HG02610 (cell line): Measurements from ENCODE around the gene PRODH2.

Experiments used
- ATAC-seq: cut with Tn5 transposase; IDR thresholded peaks from one replicate; pipeline ENCODE4 v1.9.1; 2021; ENCODE audit warnings: mild to moderate bottlenecking, moderate library complexity; ENCODE audit not compliant: unreplicated experiment

The PRODH2 gene, protein sequence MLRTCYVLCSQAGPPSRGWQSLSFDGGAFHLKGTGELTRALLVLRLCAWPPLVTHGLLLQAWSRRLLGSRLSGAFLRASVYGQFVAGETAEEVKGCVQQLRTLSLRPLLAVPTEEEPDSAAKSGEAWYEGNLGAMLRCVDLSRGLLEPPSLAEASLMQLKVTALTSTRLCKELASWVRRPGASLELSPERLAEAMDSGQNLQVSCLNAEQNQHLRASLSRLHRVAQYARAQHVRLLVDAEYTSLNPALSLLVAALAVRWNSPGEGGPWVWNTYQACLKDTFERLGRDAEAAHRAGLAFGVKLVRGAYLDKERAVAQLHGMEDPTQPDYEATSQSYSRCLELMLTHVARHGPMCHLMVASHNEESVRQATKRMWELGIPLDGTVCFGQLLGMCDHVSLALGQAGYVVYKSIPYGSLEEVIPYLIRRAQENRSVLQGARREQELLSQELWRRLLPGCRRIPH

GRCh38 chr19:35812220-35813042, at the start of gene PRODH2:
Gene PRODH2 (minus strand): TSS chr19:35812845. CDS start chr19:35812805, 40 bp downstream.
- ATAC-seq: no peak

- ATAC-seq: no peak
These were observed 49.1 kb upstream of the PRODH2 start for GRCh38 chr19:35861640-35862160.

- no peak for ATAC-seq
These were observed 48.4 kb upstream of the PRODH2 start for GRCh38 chr19:35860818-35861639.

DNA sequence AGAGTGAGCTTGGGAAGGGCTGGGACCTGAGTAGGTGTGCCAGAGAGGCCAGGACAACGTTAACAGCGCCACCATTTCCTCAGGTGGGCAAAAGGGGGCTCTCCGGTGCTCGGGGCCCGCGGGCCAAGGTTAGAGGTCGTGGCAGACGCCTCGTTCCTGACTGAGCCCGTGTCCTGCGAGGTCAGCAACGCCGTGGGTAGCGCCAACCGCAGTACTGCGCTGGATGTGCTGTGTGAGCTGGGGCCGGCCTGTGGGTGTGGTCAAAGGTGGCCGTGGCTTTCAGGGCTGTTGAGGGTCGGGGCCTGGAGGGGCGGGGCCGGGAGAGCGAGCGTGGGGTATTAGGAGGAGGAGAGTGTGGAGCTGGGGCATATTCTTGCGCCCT, 47.8 kb upstream of the PRODH2 start:
- ATAC-seq: no peak

DNA sequence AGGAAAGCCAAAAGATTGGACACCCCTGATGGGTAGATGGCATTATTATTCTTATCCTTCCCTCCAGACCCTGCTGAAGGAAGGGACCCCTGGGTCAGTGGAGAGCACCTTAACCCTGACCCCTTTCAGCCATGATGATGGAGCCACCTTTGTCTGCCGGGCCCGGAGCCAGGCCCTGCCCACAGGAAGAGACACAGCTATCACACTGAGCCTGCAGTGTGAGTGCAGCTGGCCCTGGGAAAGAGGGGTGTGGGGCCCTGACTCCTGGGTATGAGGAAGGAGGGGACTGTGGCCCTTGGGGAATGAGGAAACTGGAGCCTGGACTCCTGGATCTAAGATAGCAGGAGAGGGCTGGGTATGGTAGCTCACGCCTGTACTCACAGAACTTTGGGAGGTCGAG, 46.8 kb upstream of the PRODH2 start:
- no peak for ATAC-seq

DNA sequence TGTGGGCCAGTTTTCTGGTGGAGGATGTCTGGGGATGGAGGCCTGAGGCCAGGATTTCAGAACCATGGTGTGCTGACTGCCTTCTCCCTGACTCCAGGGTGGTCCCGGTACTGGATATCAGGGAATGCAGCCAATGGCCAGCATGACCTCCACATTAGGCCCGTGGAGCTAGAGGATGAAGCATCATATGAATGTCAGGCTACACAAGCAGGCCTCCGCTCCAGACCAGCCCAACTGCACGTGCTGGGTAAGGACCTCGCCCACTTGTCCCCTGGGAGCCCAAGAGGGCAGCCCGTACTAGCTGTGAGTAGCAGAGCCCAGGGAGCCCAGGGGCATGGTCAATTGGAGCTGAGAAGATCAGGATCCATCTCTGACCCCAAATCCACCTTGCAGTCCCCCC, 45.7 kb upstream of the PRODH2 start:
- no peak for ATAC-seq

DNA sequence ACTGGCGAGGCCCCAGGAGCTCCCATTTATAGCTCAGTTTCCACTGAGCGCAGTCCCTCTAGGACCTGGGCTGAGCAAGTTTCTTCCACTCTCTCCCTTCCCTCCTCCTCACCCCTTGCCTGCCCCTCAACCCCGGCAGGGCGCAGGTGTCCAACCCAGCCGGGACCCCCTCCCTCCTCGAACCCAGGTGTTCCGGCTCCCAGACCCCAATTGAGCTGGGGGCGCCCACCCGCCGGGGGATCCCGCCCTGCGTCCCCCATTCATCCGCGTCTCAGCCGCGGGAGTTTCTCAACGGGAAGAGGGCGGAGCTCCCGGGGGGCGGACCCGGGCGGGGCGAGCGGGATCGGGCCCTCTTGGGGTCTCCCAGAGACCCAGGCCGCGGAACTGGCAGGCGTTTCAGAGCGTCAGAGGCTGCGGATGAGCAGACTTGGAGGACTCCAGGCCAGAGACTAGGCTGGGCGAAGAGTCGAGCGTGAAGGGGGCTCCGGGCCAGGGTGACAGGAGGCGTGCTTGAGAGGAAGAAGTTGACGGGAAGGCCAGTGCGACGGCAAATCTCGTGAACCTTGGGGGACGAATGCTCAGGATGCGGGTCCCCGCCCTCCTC, 44.0 kb upstream of the PRODH2 start, which contains the start of gene KIRREL2:
KIRREL2 (plus strand) TSS at position 366 of the 604 bp plus-strand sequence; CDS start at position 575, 209 bp downstream.
- ATAC-seq: no peak

DNA sequence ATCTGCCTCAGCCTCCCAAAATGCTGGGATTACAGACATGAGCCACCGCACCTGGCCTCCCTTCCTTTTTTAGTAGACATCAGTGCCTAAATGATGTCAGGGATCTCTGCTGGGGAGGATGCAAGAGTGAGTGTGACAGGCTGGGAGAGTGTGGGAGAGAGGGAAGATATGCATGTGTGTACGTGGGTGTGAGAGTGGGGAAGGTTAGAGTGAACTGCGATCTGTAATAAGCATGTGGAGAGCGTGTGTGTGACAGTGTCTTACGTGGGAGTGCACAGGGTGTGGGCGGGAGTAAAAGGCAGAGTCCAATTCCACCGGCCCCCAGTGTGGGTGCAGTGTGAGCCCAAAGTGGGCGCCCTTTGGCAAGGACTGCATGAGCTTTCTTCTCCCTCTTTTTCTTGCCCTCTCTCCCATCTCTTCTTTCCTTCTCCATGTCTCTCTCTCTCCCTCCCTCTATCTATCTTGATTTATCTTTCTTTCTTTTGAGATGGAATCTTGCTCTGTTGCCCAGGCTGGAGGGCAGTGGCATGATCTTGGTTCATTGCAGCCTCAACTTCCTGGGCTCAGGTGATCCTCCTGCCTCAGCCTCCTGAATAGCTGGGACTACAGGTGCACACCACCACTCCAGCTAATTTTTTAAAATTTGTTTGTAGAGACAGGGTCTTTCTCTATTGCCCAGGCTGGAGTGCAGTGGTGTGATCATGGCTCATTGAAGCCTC, 40.6 kb upstream of the PRODH2 start:
- no peak for ATAC-seq

GRCh38 chr19:35852029-35852780, 39.6 kb upstream of the PRODH2 start, which contains the start of gene NPHS1:
Gene NPHS1 (minus strand): TSS chr19:35852504. CDS start chr19:35851837, 667 bp downstream.
- ATAC-seq: no peak

DNA sequence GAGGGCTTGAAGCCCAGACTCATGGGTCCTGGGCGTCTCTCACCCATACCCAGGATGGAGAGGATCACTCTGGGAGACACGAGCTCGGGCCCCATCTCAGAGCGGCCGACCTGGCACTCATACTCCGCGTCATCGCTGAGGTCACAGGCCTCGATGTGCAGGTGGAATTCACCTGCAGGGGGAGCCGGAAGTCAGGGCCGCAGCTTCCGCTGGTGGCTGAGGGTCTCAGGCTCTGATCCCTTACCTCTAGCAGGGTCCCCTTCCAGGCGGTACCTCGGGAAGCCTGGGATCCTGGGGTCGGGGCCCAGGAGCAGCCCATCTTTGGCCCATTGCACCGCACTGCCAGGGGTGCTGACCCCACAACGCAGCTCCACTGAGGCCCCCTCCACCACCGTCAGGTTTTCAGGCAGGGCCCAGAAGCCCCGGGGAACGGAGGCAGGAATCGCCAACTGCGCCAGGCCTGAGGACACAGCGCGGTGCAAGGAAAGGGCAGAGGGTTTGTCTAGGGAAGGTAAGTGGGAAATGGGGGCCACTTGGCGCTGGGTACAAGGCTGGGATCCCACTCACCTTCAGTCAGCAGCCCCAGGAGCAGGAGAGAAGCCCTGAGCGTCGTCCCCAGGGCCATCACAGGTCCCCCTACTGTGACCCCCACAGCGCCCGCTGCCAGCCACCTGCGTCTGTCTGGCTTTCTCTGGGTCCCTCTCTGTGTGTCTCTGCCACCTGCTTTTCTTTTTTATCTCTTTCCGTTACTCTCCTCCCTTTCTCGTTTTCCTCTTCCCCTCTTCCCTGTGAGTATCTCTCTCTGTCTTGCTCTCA, 38.8 kb upstream of the PRODH2 start:
- no peak for ATAC-seq

- no peak for ATAC-seq
These were observed 36.4 kb upstream of the PRODH2 start for GRCh38 chr19:35848919-35849505.

DNA sequence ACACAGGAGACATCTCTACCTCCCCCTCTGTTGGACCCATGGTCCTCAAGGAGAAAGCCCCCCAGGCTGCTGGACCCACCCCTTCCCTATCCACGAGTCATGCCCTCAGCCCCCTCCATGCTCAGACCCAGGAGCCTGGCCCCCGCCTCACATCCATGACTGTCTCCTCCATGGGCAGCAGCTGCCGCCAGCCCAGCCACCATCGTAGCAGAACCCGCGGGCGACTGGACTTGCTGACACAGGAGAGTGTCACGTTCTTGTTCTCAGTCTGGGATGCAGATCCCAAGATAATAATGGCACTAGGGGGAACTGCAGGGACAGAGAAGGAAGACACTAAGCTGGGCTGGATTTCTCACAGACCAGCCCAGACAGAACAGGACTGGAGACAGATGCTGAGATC, 35.8 kb upstream of the PRODH2 start:
- ATAC-seq: no peak

DNA sequence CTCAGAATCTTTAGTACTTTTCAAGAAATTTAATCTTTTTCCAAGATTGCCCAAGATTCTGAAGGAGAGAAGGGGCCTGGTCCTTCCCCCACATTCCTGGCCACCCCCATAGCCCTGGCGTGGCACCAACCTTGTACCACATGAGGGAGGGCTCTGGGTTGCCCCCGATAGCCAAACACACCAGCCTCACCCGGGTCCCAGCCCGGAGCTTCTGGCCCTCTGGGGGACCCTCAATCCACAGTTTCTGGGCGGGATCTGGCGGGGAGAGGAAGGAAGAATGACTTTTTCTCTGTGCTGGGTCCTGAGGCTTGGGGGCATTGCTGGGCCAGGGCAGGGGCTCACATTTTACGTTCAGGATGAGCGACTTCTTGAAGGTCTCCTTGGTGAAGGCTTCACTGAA, 35.3 kb upstream of the PRODH2 start:
- no peak for ATAC-seq

DNA sequence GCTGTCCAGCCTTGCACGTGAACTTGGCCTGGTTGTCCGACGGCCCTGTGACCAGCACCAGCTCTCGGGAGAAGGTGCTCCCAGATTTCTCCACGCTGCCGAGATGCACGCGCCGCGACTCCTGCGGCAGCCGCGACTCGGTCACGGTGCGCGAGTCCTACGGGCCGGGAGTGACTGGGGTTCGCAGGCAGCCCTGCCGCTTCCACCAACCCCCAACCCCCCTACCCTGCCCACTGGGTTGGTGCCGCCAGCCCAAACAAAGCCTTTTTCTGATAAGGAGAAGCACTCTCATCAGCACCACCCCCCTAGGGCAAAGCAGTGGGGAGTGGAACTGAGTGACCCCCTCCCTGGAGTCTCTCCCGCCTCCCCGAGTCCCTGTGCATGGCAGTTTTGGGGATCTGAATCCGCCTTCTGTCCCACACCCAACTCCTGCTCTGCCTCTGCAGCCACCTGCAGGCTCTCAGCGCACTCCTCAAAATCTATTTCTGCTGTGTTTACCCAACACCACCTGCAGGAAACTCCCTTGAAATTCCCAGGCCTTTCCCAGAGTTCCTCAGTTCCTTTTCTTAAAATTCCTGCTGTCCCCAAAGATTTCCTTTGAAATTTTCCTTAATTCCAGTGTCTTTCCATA, 33.5 kb upstream of the PRODH2 start:
- no peak for ATAC-seq

- ATAC-seq: no peak
These were observed 32.8 kb upstream of the PRODH2 start for GRCh38 chr19:35845215-35846037.

GRCh38 chr19:35844482-35845214, 32.0 kb upstream of the PRODH2 start:
- no peak for ATAC-seq
